PC-3 (cell line): ENCODE measurements around the gene PACSIN3. TPM values are rescaled to one million over a fixed set of nuclear protein-coding genes. Genes with fewer than 3 reads are reported as not detected.

ENCODE experiments used
- ATAC-seq: fragments of 200-7000 bp; cut with Tn5 transposase; 2 replicates; pipeline ENCODE4 v1.9.1; 2020; ENCODE audit warnings: mild to moderate bottlenecking, moderate library complexity
- BruUV-seq: library from RNA; stranded (reverse); fragments of 400-500 nt; replicated peaks from 2 replicates; lab custom pipeline; 2021; lab: Mats Ljungman, UMichigan
- CTCF ChIA-PET: fragments of 300-600 bp; sonication (Branson Sonifier 250); formaldehyde crosslinking; loops from one replicate; lab custom pipeline; 2022; ENCODE audit warnings: antibody characterized with exemption; lab: Charles Lee
- POLR2A ChIA-PET: fragments of 300-600 bp; sonication (Branson Sonifier 250); formaldehyde crosslinking; loops from one replicate; lab custom pipeline; 2022; ENCODE audit warnings: antibody characterized with exemption; ENCODE audit not compliant: unreplicated experiment; lab: Charles Lee
- DNase-seq: peaks from one replicate; pipeline ENCODE4 v3.0.0-alpha.2; 2015
- H2AFZ ChIP-seq: fragments of 300-600 bp; sonication (generic); 2 replicates; pipeline ENCODE4 v1.6.0; 2016; ENCODE audit warnings: antibody characterized with exemption, low read length
- H3F3A ChIP-seq: fragments of 300-600 bp; sonication (generic); one replicate; pipeline ENCODE4 v1.6.0; 2017; ENCODE audit warnings: antibody characterized with exemption, low read length, control low read depth, mild to moderate bottlenecking; ENCODE audit not compliant: unreplicated experiment
- H3K27ac ChIP-seq: fragments of 300-600 bp; sonication (generic); 2 replicates; pipeline ENCODE4 v1.5.1; 2016; ENCODE audit warnings: mild to moderate bottlenecking, low read length
- H3K27me3 ChIP-seq: fragments of 300-600 bp; sonication (generic); 2 replicates; pipeline ENCODE4 v1.6.1; 2016; ENCODE audit warnings: low read length, mixed read lengths
- H3K36me3 ChIP-seq: fragments of 300-600 bp; sonication (generic); 2 replicates; pipeline ENCODE4 v1.6.1; 2016; ENCODE audit warnings: low read depth, mixed run types, low read length, mixed read lengths
- H3K4me1 ChIP-seq: fragments of 300-600 bp; sonication (generic); 2 replicates; pipeline ENCODE4 v1.5.1; 2016; ENCODE audit warnings: low read length; ENCODE audit not compliant: insufficient read depth
- H3K4me2 ChIP-seq: fragments of 300-600 bp; sonication (generic); 2 replicates; pipeline ENCODE4 v1.6.0; 2016; ENCODE audit warnings: low read length
- H3K4me3 ChIP-seq: fragments of 300-600 bp; sonication (generic); 2 replicates; pipeline ENCODE4 v1.5.1; 2016; ENCODE audit warnings: mild to moderate bottlenecking, low read length, mixed read lengths
- H3K79me2 ChIP-seq: fragments of 300-600 bp; sonication (generic); 2 replicates; pipeline ENCODE4 v1.6.1; 2017; ENCODE audit warnings: low read length, mixed read lengths
- H3K9ac ChIP-seq: fragments of 300-600 bp; sonication (generic); 2 replicates; pipeline ENCODE4 v1.6.0; 2016; ENCODE audit warnings: mild to moderate bottlenecking, low read length
- H3K9me2 ChIP-seq: fragments of 300-600 bp; sonication (generic); replicated peaks from 2 replicates; pipeline ENCODE4 v1.6.1; 2016; ENCODE audit warnings: mixed run types, low read length, mixed read lengths
- H3K9me3 ChIP-seq: fragments of 300-600 bp; sonication (generic); 2 replicates; pipeline ENCODE4 v1.6.1; 2016; ENCODE audit warnings: low read length, mixed read lengths
- H4K20me1 ChIP-seq: fragments of 300-600 bp; sonication (generic); 2 replicates; pipeline ENCODE4 v1.6.1; 2016; ENCODE audit warnings: low read length, mixed read lengths
- CTCF ChIP-seq: fragments of 300-600 bp; sonication (generic); conservative IDR thresholded peaks from 2 replicates; pipeline ENCODE4 v1.5.1; 2017; ENCODE audit warnings: antibody characterized with exemption, low read depth, mild to moderate bottlenecking, low read length
- EZH2 ChIP-seq: fragments of 300-600 bp; sonication (generic); IDR thresholded peaks from one replicate; pipeline ENCODE4 v1.6.1; 2017; ENCODE audit warnings: antibody characterized with exemption, mild to moderate bottlenecking, low read length; ENCODE audit not compliant: unreplicated experiment
- EZH2phosphoT487 ChIP-seq: fragments of 300-600 bp; sonication (generic); IDR thresholded peaks from 2 replicates; pipeline ENCODE4 v1.6.1; 2018; ENCODE audit warnings: mild to moderate bottlenecking, antibody characterized with exemption, low read length, borderline replicate concordance
- intact Hi-C: fragments of 100-400 bp; cut with micrococcal nuclease; formaldehyde crosslinking; loops from 2 replicates; pipeline ENCODE4 v1.9.0; 2023
- total RNA-seq: library from RNA; depleted of rRNA; stranded (reverse); fragments of >200 nt; gene quantifications from 2 replicates; pipeline ENCODE4 v1.2.3, GENCODE V29; 2014

The PACSIN3 gene
- total RNA-seq, 1 experiment from 2014 or later: 83.9 TPM

DNA sequence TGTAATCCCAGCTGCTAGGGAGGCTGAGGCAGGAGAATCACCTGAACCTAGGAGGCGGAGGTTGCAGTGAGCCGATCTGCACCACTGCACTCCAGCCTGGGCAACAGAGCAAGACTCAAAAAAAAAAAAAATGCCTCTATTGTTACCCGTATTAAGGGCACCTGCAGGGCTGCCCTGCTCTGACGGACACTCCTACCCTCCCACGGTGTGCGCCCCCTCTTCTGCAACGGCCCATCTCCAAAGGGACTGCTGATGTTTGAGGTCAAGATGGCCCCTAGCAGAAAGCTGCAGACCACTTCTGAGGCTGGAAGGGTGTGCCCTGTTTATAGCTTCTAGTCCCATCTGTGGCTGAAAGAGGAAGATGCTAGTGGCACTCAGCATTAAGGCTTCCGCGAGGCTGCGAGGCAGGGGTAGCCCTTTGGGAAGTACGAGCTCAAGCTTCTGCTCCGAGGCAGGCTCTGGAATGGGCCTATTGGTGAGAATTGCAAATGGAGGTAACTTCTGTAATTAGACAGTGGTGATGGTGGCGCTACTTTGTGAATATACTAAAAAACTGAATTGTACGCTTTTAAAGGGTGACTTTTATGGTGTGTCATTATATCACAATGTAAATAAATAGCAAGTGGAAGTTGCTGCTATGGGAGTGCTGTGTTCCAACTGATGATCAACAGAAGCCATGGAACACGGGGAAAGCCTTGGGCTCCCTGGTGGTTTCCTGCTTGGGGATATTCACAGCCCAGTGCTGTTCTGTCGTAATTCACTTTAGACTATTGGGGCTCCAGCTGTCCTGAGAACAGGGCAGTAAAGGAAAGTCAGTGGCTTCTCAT lies 33.9 kb downstream of the PACSIN3 start:
- H3K9me3 ChIP-seq: no peaks in the 10 kb centered on the region
- H2AFZ ChIP-seq: no peak overlapping the region
- intact Hi-C loops: no loop called here
- no peaks in the 10 kb centered on the region for H3K27me3 ChIP-seq
- H3K79me2 ChIP-seq: no peaks in the 10 kb centered on the region
- H3K4me3 ChIP-seq: no peak overlapping the region
- no peaks in the 10 kb centered on the region for H3F3A ChIP-seq
- no peak overlapping the region for H3K9ac ChIP-seq
- BruUV-seq: no TSS peak
- no peak overlapping the region for H3K4me2 ChIP-seq
- TF ChIP-seq EZH2 (no peak), EZH2phosphoT487 (no peak), CTCF (no peak)
- no peaks in the 10 kb centered on the region for H3K36me3 ChIP-seq
- peak; percentile 39 for ATAC-seq
- no peak for DNase-seq
- H3K27ac ChIP-seq: no peak overlapping the region
- H3K4me1 ChIP-seq: no peaks in the 10 kb centered on the region
- ChIA-PET POLR2A (no interaction called here), CTCF (interaction anchor here (0.5 to 1.2 kb wide), 6 partner anchors 200 to 262 kb away, joined by 3 to 5 read pairs (median 4); no protein-coding TSS in a partner anchor)
- no peaks in the 10 kb centered on the region for H3K9me2 ChIP-seq
- H4K20me1 ChIP-seq: no peaks in the 10 kb centered on the region

DNA sequence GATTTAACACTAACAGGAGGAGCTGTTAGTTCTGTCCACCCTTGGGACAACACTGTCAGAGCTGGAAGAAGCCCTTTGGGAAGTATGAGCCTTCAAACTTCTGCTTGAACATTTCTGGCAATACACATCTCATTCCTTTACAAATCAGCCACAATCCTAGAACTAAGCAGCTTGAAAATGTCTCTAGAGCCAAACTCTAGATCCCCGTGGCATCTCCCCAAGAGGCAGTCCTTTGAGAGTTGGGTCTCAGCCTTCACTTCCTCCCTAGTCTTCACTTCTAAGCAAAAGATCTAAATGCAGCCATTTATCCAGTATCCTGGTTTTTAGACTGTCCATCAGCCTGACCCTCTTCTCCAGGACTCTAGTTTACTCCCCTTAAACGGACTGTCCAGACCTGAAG lies 36.5 kb downstream of the PACSIN3 start:
- ChIA-PET CTCF (no interaction called here), POLR2A (no interaction called here)
- intact Hi-C loops: no loop called here
- H3K4me3 ChIP-seq: no peak overlapping the region
- no peaks in the 10 kb centered on the region for H3K27me3 ChIP-seq
- DNase-seq (no peak), ATAC-seq (no peak)
- H3K27ac ChIP-seq: no peak overlapping the region
- H4K20me1 ChIP-seq: no peaks in the 10 kb centered on the region
- H3K79me2 ChIP-seq: no peaks in the 10 kb centered on the region
- no peak overlapping the region for H2AFZ ChIP-seq
- H3K9ac ChIP-seq: no peak overlapping the region
- TF ChIP-seq EZH2 (no peak), CTCF (no peak), EZH2phosphoT487 (no peak)
- no peaks in the 10 kb centered on the region for H3F3A ChIP-seq
- no peaks in the 10 kb centered on the region for H3K9me2 ChIP-seq
- H3K4me2 ChIP-seq: no peak overlapping the region
- no peaks in the 10 kb centered on the region for H3K4me1 ChIP-seq
- BruUV-seq: no TSS peak
- H3K9me3 ChIP-seq: no peaks in the 10 kb centered on the region
- no peaks in the 10 kb centered on the region for H3K36me3 ChIP-seq

DNA sequence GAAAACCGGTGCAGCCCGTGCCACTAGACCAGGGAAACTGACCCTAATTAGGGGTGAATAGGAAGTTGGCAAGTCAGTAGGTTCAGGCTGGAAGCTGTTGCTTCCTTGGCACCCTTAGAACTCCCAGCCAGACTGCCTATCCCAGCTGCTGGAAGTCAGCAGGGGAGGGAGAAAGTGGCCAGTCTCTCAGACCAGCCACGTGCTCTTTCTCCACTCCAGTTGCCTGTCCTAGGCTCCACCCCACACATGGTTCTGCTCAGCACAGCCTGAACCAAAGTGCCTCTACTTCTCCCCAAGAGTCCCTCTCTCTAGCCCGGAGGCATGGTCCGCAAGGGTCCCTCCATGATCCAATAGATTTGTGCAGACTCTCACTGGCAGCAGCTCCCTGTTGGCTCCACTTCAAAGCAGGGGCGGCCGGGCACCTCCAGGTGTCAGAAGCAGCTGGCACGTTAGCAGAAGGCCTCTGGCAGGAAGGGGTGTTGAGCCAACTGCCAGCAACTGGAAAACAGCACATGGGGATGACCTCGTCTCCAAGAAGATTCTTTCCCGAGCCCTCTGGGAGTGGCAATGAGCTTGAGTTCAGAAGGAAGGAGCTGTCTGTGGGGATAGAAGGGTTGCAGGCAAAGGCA lies 37.2 kb downstream of the PACSIN3 start:
- Histone ChIP-seq H2AFZ (no peak overlapping the region), H4K20me1 (no peaks in the 10 kb centered on the region), H3K27me3 (no peaks in the 10 kb centered on the region), H3K9me3 (no peaks in the 10 kb centered on the region), H3K9me2 (no peaks in the 10 kb centered on the region), H3K36me3 (no peaks in the 10 kb centered on the region), H3K79me2 (no peaks in the 10 kb centered on the region), H3K4me1 (no peaks in the 10 kb centered on the region), H3K9ac (no peak overlapping the region), H3F3A (no peaks in the 10 kb centered on the region), H3K4me2 (no peak overlapping the region), H3K27ac (no peak overlapping the region), H3K4me3 (no peak overlapping the region)
- DNase-seq (no peak), ATAC-seq (no peak)
- ChIA-PET POLR2A (no interaction called here), CTCF (no interaction called here)
- intact Hi-C loops: no loop called here
- BruUV-seq: no TSS peak
- TF ChIP-seq EZH2phosphoT487 (no peak), EZH2 (no peak), CTCF (no peak)
